Umbilical cord (tissue), 2 donors: ENCODE data around the gene ZMPSTE24. TPM values are rescaled to one million over a fixed set of nuclear protein-coding genes. Genes with fewer than 3 reads are reported as not detected.
"Not testable (repeated sequence)": the region's sequence is repeated elsewhere in the genome, so short reads cannot be mapped to it uniquely, and the experiment has no call there.

Source experiments
- DNase-seq: peaks from one replicate; pipeline ENCODE4 v3.0.0-alpha.2; 2015; ENCODE audit warnings: low spot score
- total RNA-seq: library from RNA; depleted of rRNA; stranded (reverse); fragments of >200 nt; gene quantifications from one replicate; pipeline ENCODE4 v1.2.3, GENCODE V29; 2014; ENCODE audit warnings: low replicate concordance; ENCODE audit not compliant: insufficient read depth

Gene ZMPSTE24
- total RNA-seq, 1 donor from 2014 or later, result 60.7 TPM

DNA sequence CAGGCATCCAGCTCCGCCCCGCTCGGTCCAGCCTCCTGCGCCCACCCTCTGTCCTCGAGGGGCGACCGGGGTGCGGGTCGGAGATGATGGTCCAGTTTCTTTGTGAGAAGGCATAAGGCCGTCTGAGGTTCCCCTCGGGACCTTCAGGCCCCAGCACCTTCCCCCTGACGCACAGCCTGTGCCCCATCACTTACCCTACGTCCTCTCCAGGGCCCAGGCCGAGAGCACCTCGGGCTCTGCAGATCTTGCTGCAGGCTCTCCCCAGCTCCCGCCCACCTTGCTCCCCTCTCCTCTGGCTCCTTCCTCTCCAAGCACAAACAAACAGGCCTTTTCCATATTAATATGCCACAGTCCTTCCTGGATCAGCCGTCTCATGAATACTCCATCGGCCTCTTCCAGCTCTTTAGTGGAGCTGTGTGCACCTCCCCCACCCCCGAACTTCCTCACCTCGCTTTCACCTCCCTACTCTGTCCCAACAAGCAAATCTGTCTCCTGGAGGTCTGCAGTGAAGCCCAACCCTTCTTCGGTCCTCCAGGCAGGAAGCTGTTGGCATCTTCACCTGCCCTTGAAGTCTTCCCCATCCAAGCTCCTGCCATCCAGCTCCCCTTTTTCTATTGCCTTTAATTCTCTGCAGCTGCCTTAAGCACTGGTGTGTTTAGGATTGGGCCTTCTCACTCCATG is 59.5 kb downstream of the ZMPSTE24 start:
- no peak for DNase-seq

DNA sequence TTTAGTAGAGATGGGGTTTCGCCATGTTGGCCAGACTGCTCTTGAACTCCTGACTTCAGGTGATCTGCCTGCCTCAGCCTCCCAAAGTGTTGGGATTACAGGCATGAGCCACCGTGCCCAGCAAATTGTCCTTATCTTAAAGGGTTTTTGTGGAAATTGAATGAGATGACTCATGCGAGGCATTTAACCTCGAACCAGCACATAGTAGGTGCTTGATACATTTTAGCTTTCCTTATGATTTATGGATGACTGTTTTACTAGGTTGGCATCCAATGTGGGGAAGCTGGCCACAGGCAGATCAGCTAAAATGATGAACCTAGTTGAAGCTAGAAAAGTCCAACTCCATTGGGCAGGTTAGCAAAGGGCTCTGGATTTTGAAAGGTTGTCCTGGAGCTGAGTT is 60.4 kb downstream of the ZMPSTE24 start:
- DNase-seq, result no peak

GRCh38 chr1:40318970-40319621 is 61.1 kb downstream of the ZMPSTE24 start:
- DNase-seq, result no peak

DNA sequence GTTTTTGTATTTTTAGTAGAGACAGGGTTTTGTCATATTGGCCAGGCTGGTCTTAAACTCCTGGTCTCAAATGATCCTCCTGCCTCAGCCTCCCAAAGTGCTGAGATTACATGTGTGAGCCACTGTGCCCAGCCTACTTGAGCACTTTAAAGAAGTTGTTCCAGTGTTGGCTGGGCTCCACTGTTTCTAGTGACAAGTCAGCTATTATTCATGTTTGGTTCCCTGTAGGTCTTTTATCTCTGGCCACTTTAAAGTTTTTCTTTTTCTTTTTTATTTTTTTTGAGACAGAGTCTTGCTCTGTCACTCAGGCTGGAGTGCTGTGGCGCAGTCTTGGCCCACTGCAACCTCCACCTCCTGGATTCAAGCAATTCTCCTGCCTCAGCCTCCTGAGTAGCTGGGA is 73.4 kb downstream of the ZMPSTE24 start:
- DNase-seq, result not testable (repeated sequence)

DNA sequence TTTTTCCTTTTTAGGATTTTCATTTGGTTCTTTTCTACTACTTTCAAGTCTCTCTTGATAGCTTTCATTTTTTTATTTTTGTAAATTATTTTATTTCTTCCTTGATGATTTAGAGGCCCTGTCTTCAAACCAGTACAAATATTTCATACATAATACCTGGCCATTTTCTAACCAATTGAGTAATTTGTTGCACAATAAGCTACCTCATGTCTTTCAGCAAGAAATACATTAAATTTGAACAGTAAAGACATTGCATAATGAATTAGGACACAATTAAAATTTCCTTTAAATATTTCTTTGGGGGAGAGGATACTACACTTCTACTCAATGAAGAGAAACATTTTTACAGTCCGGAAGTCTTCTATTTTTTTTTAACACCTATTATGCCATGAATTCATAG is 74.7 kb downstream of the ZMPSTE24 start:
- DNase-seq, result no peak

DNA sequence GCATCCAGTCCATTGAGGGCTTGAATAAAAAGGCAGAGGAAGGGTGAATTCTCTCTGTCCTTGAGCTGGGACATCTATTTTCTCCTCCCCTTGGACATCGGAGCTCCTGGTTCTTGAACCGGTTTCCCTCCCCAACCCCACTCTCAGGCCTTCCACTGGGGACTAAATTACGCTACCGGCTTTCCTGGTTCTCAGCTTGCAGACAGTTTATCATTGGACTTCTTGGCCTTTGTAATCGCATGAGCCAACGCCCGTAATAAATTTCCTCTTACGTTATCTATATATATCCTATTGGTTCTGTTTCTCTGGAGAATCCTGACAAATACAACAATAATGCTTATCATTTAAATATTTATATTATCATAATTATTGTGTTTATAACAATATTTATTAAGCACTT is 79.4 kb downstream of the ZMPSTE24 start:
- no peak for DNase-seq

DNA sequence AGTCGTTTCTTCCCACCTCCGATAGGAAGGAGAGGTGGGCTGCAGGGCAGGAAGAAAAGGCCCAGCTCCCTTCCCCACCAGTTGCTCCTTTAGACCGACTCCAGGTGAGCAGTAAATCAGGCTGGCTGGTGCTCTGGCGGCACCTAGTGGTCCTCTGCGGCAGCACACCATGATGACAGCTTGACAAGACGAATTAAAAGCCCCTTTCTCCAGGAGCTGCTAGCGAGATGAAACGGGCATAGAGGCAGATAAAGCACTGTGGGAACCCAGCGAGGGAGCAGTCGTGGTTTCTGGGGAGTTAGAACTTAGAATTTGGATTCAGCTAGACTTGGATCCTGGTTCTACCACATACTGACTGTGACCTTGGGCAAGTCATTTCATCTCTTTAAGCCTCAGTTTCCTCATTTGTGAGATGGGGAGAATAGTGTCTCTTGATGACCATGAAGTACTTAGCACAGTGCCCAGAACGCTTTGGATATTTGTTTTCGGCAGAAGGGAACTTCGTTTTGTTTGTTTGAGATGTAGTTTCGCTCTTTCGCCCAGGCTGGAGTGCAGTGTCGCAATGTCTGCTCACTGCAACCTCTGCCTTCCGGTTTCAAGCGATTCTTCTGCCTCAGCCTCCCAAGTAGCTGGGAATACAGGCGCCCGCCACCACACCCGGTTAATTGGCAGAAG is 80.8 kb downstream of the ZMPSTE24 start:
- peak; percentile 81 for DNase-seq

DNA sequence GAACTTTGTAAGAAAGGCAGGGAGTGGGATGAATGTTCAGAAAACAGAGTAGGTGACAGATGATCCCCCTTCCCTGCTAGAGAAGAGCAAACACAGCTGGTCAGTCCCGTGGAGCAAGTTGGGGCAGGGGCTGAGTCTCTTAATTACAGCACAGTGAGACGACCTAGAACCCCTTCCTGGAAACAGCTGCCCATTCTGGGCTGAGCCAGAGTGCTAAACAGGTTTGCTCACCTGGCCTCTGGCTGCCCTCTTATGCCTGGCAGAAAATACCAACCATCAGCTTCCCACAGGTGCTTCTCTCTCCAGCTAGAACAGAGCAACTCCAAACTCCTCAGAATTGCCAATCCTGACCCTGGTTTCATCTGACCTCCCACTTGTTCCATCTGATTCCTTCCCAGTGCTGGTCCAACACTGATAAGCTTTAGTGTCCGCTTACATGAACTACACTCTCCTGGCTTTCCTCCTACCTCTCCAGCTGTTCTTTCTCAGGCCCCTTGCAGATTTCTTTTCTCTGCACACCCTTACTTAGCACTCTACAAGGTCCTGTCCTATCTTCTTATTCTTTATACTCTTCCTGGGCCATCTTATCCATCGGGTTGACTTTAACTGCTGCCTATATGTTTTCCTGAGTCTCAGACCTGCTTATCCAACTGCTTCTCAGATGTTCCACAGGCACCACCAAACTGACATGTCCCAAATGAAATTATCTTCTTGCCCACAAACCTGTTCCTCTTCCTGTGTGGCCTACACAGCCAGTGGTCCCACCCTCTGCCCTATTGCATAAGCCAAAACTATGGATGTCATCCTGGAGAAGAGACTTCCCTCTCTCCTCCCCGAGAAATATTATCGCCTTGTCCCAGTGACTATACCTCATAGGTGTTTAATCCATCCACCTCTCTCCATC is 81.6 kb downstream of the ZMPSTE24 start:
- no peak for DNase-seq

DNA sequence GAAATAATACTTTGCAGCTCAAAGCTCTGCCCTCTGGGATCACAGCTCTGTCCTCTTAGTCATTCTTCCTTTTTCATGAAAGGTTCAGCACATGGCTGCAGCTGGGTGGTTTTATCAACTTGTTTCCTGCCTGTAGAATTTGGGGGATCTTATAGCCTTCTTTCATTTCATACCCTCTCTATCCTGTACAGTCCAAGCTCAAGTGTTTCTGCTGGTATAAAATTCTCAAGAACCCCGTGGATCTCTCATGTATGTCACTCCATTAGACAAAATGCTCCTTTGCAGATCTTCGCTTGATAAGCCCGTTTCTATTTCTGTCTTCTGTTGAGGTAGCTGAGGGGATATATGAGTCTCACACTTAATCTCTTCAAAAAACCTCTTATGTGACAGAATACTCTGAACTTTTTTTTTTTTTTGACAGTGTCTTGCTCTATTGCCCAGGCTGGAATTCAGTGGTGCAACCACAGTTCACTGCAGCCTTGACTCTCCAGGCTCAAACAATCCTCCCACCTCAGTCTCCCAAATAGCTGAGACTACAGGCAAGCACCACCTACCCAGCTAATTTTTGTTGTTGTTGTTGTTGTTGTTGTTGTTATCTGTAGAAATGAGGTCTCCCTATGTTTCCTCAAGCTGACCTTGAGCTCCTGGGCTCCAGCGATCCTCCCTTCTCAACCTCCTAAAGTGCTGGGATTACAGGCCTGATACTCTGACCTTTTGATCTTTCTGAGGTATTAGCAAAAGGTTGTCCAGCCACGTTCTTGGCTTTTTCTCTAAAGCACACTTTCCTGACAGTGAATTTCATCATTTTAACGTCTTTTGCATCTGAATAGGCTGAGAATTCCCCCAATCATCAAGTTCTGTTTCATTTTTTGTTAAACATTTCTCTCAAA is 83.7 kb downstream of the ZMPSTE24 start:
- no peak for DNase-seq

DNA sequence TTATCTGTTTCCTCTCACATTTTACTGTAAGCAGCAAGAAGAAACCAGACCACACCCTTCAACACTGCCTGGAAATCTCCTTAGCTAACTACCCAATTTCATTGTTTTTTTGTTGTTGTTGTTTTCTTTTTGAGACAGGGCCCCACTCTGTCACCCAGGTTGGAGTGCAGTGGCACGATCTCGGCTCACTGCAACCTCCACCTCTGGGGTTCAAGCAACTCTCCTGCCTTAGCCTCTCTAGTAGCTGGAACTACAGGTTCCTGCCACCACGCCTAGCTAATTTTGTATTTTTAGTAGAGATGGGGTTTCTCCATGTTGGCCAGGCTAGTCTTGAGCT is 84.3 kb downstream of the ZMPSTE24 start:
- DNase-seq, result not testable (repeated sequence)

Other genes with a start within 250 kb of the ZMPSTE24 start
- gene CAP1, start 217.5 kb upstream of the ZMPSTE24 start, total RNA-seq, result 287 TPM
- gene PPT1, start 161.0 kb upstream of the ZMPSTE24 start, total RNA-seq, result 29.1 TPM
- gene RLF, start 96.8 kb upstream of the ZMPSTE24 start, total RNA-seq, result 73.9 TPM
- gene TMCO2, start 10.3 kb upstream of the ZMPSTE24 start, total RNA-seq, result not detected
- 9.1 TPM for gene COL9A2, start 59.0 kb downstream of the ZMPSTE24 start, total RNA-seq
- 20.2 TPM for gene SMAP2, start 115.5 kb downstream of the ZMPSTE24 start, total RNA-seq
- gene ZFP69B, start 192.2 kb downstream of the ZMPSTE24 start, total RNA-seq, result 6.5 TPM
- 8.9 TPM for gene ZFP69, start 219.1 kb downstream of the ZMPSTE24 start, total RNA-seq